Mesothelial cell of epicardium (in vitro differentiated cells): ENCODE results near the gene NEDD9. TPM values are rescaled to one million over a fixed set of nuclear protein-coding genes. Genes with fewer than 3 reads are reported as not detected.
A peak's percentile ranks its signal among the peaks of the same experiment; 100 is the strongest.

Experiments used
- DNase-seq, 2 experiments: peaks; one replicate each; pipeline ENCODE4 v3.0.0; 2021; ENCODE audit warnings: low spot score in 2 of 2; ENCODE audit not compliant: unreplicated experiment in 2 of 2
- H3K27ac Mint-ChIP-seq: 2 replicates; pipeline ENCODE4 v1.8.0; 2021; ENCODE audit warnings: mixed read lengths
- H3K27me3 Mint-ChIP-seq: 2 replicates; pipeline ENCODE4 v1.8.0; 2021; ENCODE audit warnings: low read depth, mixed read lengths
- H3K36me3 Mint-ChIP-seq: 2 replicates; pipeline ENCODE4 v1.8.0; 2021; ENCODE audit warnings: mixed read lengths
- H3K4me1 Mint-ChIP-seq: 2 replicates; pipeline ENCODE4 v1.8.0; 2021; ENCODE audit warnings: mixed read lengths
- H3K4me3 Mint-ChIP-seq: 2 replicates; pipeline ENCODE4 v1.8.0; 2021; ENCODE audit warnings: mild to moderate bottlenecking, moderate library complexity, mixed read lengths
- H3K9me3 Mint-ChIP-seq: 2 replicates; pipeline ENCODE4 v1.8.0; 2021; ENCODE audit warnings: mixed read lengths
- total RNA-seq: library from RNA; stranded (reverse); gene quantifications from 3 replicates; pipeline ENCODE4 v1.2.1, GENCODE V29; 2021
- TF ChIP-seq, protein P1 (sequence below): fragments of 200-600 bp; sonication (generic); IDR thresholded peaks from one replicate; pipeline ENCODE4 v1.5.0; 2021; ENCODE audit warnings: antibody characterized with exemption; ENCODE audit not compliant: unreplicated experiment

The NEDD9 gene
- total RNA-seq, 1 donor from 2014 or later: 28.6 TPM

DNA sequence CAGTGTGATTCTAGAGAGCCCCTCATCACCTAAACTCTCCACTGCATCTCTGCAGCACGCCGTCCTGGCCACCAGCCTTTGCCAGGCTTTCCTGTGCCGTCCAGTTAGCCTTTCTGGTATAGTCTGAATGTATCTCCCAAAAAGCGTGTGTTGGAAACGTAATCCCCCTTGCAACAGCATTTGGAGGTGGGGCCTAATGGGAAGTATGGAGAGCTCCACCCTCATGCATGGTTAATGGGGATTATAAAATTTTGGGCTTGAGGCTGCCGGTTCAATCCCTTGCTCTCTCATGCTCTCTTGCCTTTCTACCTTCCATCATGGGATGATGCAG lies 53.4 kb downstream of the NEDD9 start:
- no peak overlapping the region for H3K4me3 Mint-ChIP-seq
- no peaks in the 10 kb centered on the region for H3K27me3 Mint-ChIP-seq
- peaks cover 20% of the 10 kb centered on the region for H3K9me3 Mint-ChIP-seq
- TF ChIP-seq, protein P1, sequence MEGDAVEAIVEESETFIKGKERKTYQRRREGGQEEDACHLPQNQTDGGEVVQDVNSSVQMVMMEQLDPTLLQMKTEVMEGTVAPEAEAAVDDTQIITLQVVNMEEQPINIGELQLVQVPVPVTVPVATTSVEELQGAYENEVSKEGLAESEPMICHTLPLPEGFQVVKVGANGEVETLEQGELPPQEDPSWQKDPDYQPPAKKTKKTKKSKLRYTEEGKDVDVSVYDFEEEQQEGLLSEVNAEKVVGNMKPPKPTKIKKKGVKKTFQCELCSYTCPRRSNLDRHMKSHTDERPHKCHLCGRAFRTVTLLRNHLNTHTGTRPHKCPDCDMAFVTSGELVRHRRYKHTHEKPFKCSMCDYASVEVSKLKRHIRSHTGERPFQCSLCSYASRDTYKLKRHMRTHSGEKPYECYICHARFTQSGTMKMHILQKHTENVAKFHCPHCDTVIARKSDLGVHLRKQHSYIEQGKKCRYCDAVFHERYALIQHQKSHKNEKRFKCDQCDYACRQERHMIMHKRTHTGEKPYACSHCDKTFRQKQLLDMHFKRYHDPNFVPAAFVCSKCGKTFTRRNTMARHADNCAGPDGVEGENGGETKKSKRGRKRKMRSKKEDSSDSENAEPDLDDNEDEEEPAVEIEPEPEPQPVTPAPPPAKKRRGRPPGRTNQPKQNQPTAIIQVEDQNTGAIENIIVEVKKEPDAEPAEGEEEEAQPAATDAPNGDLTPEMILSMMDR: no peak
- peaks cover 16% of the 10 kb centered on the region for H3K4me1 Mint-ChIP-seq
- no peak overlapping the region for H3K27ac Mint-ChIP-seq
- DNase-seq: no peak
- H3K36me3 Mint-ChIP-seq: peaks cover 22% of the 10 kb centered on the region

DNA sequence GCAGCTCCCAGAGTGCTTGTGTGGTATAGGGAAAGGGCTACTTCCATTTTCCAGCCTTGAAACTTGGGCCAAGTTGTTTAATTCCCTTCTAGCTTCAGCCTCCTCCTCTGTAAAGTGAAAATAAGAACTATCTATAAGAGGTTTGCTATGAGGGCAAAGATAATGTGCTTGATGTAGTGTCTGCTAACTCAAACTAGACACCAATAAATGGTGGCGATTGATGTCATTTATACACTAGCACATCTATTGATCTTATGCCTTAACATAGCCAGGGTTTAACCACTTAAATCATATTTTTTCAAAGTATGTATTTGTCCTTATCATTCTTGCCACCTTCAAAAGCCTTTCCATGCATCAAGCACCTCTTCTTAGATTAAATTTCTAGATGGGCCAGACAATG lies 55.2 kb downstream of the NEDD9 start:
- TF ChIP-seq, protein P1: no peak
- H3K4me3 Mint-ChIP-seq: no peak overlapping the region
- peaks cover 9% of the 10 kb centered on the region for H3K36me3 Mint-ChIP-seq
- DNase-seq: no peak
- H3K9me3 Mint-ChIP-seq: peaks cover 16% of the 10 kb centered on the region
- H3K4me1 Mint-ChIP-seq: peaks cover 30% of the 10 kb centered on the region
- H3K27ac Mint-ChIP-seq: no peak overlapping the region
- H3K27me3 Mint-ChIP-seq: no peaks in the 10 kb centered on the region

DNA sequence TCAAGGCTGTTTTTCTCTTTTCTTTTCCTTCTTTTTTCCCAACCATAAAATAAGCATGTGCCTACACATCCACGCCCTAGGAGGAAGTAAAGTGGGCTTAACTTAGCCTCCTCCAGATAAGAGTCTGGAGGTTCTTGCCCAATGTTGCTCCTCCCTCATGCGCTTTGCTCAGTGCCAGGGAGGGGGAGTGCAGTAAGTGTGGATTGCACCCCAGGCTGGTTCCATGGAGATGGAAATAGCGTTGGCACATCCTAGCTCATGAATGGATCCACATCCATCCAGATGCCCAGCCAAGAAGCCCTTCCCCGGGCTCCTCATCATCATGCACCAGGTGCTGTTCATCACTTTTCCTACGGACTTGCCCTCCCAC lies 58.2 kb downstream of the NEDD9 start:
- H3K4me1 Mint-ChIP-seq: peaks cover 20% of the 10 kb centered on the region
- H3K9me3 Mint-ChIP-seq: peaks cover under 1% of the 10 kb centered on the region
- no peak overlapping the region for H3K4me3 Mint-ChIP-seq
- peak overlapping the region; percentile 61 for H3K27ac Mint-ChIP-seq
- no peaks in the 10 kb centered on the region for H3K27me3 Mint-ChIP-seq
- H3K36me3 Mint-ChIP-seq: no peaks in the 10 kb centered on the region
- TF ChIP-seq, protein P1: no peak
- DNase-seq: no peak

DNA sequence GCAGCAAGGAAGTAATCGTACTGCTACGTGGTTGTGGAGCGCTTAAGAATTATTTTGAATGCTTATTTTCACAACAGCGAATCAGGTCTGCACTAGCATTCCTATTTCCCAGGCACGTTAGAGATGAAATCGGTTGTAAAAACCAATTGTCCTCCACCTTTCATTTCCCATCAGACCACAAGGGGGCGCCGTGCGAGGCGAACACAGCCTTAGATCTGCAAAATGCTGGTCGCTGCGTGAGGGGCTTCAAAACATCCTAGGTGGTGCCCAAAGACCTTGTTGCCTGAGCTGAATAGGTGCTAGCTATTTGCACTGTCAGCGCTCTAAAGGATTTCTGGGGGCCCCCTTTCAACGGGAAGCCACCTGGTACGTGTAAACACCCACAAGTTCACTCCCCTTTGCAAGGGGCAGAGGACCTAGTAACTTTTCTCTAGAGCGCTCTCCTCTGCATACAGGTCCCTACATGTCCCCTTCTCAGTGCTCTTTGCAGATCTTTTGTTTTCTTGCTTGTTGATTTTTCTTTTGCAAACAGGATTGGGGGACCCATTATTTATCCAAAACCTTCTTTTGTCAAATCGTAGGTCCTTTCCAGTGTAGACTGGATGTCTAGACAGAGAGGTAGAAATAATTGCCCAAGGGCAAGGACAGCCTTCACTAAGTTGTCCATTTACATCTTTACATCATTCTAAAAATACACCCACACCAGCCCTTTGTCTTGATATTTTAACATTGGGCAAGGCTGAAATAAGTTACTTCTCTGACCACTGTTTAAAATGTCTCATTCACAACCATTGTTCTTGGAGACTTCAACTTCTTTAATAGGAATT lies 59.8 kb downstream of the NEDD9 start:
- Mint-ChIP-seq H3K36me3 (no peaks in the 10 kb centered on the region), H3K27ac (peak overlapping the region; percentile 68), H3K4me3 (no peak overlapping the region), H3K4me1 (peaks cover 20% of the 10 kb centered on the region), H3K9me3 (no peaks in the 10 kb centered on the region), H3K27me3 (no peaks in the 10 kb centered on the region)
- DNase-seq: peak; percentile 53 to 86
- TF ChIP-seq, protein P1: peak; percentile 90

DNA sequence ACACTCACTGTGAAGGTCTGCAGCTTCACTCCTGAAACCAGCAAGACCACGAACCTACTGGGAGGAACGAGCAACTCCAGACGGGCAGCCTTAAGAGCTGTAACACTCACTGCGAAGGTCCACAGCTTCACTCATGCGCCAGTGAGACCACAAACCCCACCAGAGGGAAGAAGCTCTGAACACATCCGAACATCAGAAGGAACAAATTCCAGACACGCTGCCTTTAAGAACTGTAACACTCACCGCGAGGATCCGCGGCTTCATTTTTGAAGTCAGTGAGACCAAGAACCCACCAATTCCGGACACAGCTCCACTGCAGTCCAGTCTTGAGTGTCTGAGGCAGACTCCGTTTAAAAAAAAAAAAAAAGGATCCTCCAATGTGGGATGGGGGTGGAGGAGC lies 60.5 kb downstream of the NEDD9 start:
- H3K4me3 Mint-ChIP-seq: no peak overlapping the region
- TF ChIP-seq, protein P1: no peak
- no peak for DNase-seq

More for the DNA sequence above, 60.5 kb downstream of the NEDD9 start:
- no peaks in the 10 kb centered on the region for H3K27me3 Mint-ChIP-seq
- peaks cover 20% of the 10 kb centered on the region for H3K4me1 Mint-ChIP-seq
- no peaks in the 10 kb centered on the region for H3K36me3 Mint-ChIP-seq
- no peaks in the 10 kb centered on the region for H3K9me3 Mint-ChIP-seq
- no peak overlapping the region for H3K27ac Mint-ChIP-seq
